ENCODE measurements around the gene ARL2BP.

ARL2BP gene

GRCh38 chr16:57223057-57223456, 22.0 kb upstream of the ARL2BP start:
- TF ChIP-seq CTCF (IDR thresholded peaks at IDR 0.05), result no peak
- H3K4me1 ChIP-seq, result no peaks in the 10 kb centered on the region
- H3K4me3 ChIP-seq, result no peak overlapping the region
- H3K27ac ChIP-seq, result no peak overlapping the region
- no peak for DNase-seq
- H3K27me3 ChIP-seq, result no peaks in the 10 kb centered on the region
- H3K9me3 ChIP-seq, result no peaks in the 10 kb centered on the region
- intact Hi-C loops (cut with DNase I; ENCODE audit: low total_unique reads), result no loop called here
- peaks cover 64 to 94% (median 91%) of the 10 kb centered on the region in 3 donors for H3K36me3 ChIP-seq

GRCh38 chr16:57224651-57225335, 20.3 kb upstream of the ARL2BP start:
- no peaks in the 10 kb centered on the region for H3K9me3 ChIP-seq
- H3K4me1 ChIP-seq, result no peaks in the 10 kb centered on the region
- no peak for TF ChIP-seq CTCF (IDR thresholded peaks at IDR 0.05)
- intact Hi-C loops (cut with DNase I; ENCODE audit: low total_unique reads), result no loop called here
- H3K4me3 ChIP-seq, result no peak overlapping the region
- DNase-seq, result no peak
- no peaks in the 10 kb centered on the region for H3K27me3 ChIP-seq
- H3K27ac ChIP-seq, result no peak overlapping the region
- H3K36me3 ChIP-seq, result peaks cover 63 to 97% (median 87%) of the 10 kb centered on the region in 3 donors

- no peaks in the 10 kb centered on the region for H3K4me1 ChIP-seq
- no peaks in the 10 kb centered on the region for H3K9me3 ChIP-seq
- DNase-seq, result no peak
- no peaks in the 10 kb centered on the region for H3K27me3 ChIP-seq
- H3K27ac ChIP-seq, result no peak overlapping the region
- H3K4me3 ChIP-seq, result no peak overlapping the region
- intact Hi-C loops (cut with DNase I; ENCODE audit: low total_unique reads), result no loop called here
- TF ChIP-seq CTCF (IDR thresholded peaks at IDR 0.05), result no peak
- H3K36me3 ChIP-seq, result peaks cover 73 to 99% (median 87%) of the 10 kb centered on the region in 3 donors
These were observed 19.1 kb upstream of the ARL2BP start for GRCh38 chr16:57225978-57226377.

GRCh38 chr16:57226701-57227621, 18.1 kb upstream of the ARL2BP start:
- Histone ChIP-seq H3K4me1 (no peaks in the 10 kb centered on the region), H3K4me3 (no peak overlapping the region), H3K9me3 (no peaks in the 10 kb centered on the region), H3K36me3 (peaks cover 73 to 100% (median 87%) of the 10 kb centered on the region in 3 donors), H3K27me3 (no peaks in the 10 kb centered on the region), H3K27ac (no peak overlapping the region)
- intact Hi-C loops (cut with DNase I; ENCODE audit: low total_unique reads), result no loop called here
- no peak for DNase-seq
- no peak for TF ChIP-seq CTCF (IDR thresholded peaks at IDR 0.05)

- H3K9me3 ChIP-seq, result no peaks in the 10 kb centered on the region
- intact Hi-C loops (cut with DNase I; ENCODE audit: low total_unique reads), result no loop called here
- DNase-seq, result no peak
- H3K36me3 ChIP-seq, result peaks cover 82 to 100% (median 90%) of the 10 kb centered on the region in 3 donors
- H3K4me3 ChIP-seq, result no peak overlapping the region
- no peaks in the 10 kb centered on the region for H3K4me1 ChIP-seq
- TF ChIP-seq CTCF (IDR thresholded peaks at IDR 0.05), result no peak
- H3K27ac ChIP-seq, result no peak overlapping the region
- H3K27me3 ChIP-seq, result no peaks in the 10 kb centered on the region
These were observed 16.0 kb upstream of the ARL2BP start for GRCh38 chr16:57229079-57229478.

Data from tibial artery (tissue), 4 donors.